ENCODE data around the gene GPHN.

The GPHN gene

DNA sequence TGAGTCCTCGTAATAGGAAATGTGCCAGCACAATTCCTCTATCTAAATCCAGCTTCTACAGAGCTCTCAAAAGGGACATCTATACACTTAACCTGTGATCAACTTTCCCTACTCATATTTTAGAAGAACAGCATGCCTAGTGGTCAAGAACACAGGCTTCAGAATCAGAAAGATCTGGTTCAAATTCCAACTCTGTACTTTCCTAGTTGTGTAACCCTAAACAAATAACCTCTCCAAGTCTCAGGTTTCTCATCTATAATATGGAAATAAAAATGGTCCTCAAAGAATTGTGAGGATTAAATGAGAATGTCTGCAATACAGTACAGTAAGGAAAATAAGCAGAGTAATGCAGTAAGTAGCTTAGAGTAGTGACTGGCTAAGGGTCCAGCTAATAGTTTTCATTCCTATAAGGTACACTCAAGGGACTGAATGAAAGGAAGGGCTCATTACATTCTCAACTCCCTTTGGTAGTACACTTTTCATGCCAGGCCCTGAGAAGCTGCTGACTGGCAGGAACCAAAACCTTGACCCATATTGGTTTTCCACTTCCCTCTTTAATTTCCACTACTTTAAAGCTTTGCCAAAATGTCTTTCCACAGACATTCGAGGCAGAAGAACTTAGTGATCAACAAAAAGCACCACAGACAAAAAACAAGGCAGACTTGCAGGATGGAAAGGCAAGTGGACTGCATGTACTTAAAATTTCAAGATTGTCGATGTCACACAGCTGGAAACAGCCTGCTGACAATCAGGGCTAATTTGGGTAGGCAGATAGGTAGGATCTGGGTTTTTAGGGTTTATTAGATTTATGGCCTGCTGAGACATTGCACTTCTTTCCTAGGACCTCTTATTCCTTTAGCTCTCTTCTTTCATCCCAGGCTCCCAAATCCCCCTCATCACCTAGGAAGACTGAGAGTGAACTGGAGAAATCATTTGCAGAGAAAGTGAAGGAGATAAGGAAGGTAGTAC lies 17.5 kb upstream of the GPHN start:
- Histone ChIP-seq H3K4me1 (no peaks in the 10 kb centered on the region), H3K79me2 (no peaks in the 10 kb centered on the region), H3K9ac (no peak overlapping the region), H3K4me3 (ENCODE audit: low read depth, low read length) (no peak overlapping the region), H3K36me3 (ENCODE audit: control insufficient read depth, insufficient read depth, low read length) (no peaks in the 10 kb centered on the region), H3K27ac (no peak overlapping the region), H2AFZ (no peak overlapping the region), H3K27me3 (ENCODE audit: control insufficient read depth, insufficient read depth, low read length) (no peaks in the 10 kb centered on the region), H3K9me3 (ENCODE audit: control insufficient read depth, low read length) (no peaks in the 10 kb centered on the region), H3K4me2 (ENCODE audit: low read length) (no peak overlapping the region)
- TF ChIP-seq, protein P1, sequence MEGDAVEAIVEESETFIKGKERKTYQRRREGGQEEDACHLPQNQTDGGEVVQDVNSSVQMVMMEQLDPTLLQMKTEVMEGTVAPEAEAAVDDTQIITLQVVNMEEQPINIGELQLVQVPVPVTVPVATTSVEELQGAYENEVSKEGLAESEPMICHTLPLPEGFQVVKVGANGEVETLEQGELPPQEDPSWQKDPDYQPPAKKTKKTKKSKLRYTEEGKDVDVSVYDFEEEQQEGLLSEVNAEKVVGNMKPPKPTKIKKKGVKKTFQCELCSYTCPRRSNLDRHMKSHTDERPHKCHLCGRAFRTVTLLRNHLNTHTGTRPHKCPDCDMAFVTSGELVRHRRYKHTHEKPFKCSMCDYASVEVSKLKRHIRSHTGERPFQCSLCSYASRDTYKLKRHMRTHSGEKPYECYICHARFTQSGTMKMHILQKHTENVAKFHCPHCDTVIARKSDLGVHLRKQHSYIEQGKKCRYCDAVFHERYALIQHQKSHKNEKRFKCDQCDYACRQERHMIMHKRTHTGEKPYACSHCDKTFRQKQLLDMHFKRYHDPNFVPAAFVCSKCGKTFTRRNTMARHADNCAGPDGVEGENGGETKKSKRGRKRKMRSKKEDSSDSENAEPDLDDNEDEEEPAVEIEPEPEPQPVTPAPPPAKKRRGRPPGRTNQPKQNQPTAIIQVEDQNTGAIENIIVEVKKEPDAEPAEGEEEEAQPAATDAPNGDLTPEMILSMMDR (IDR thresholded peaks at IDR 0.05), result no peak

DNA sequence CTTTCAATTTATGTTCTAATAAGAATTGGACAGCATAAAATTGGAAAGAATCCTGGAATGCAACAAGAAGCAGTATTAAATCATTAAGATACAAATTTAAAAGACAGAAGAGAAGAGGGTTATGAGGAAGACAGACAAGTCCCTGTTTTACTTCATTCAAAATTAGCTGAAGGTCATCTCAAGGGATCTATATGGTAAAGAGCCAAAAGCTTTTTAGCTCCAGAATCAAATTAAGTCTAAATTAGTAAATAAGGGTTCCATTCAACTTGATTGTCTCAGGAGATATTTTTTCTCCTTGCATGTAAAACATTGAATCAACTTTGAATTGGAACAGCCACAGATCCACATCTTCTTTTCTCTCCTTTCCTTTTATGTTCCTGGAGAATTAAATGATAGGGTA lies 14.2 kb upstream of the GPHN start:
- no peak overlapping the region for H3K9ac ChIP-seq
- no peaks in the 10 kb centered on the region for H3K27me3 ChIP-seq (ENCODE audit: control insufficient read depth, insufficient read depth, low read length)
- no peak overlapping the region for H3K4me3 ChIP-seq (ENCODE audit: low read depth, low read length)
- H3K79me2 ChIP-seq, result no peaks in the 10 kb centered on the region
- H3K27ac ChIP-seq, result no peak overlapping the region
- no peak overlapping the region for H3K4me2 ChIP-seq (ENCODE audit: low read length)
- H3K9me3 ChIP-seq (ENCODE audit: control insufficient read depth, low read length), result no peaks in the 10 kb centered on the region
- no peak overlapping the region for H2AFZ ChIP-seq
- TF ChIP-seq, protein P1 (IDR thresholded peaks at IDR 0.05), result no peak
- no peaks in the 10 kb centered on the region for H3K4me1 ChIP-seq
- no peaks in the 10 kb centered on the region for H3K36me3 ChIP-seq (ENCODE audit: control insufficient read depth, insufficient read depth, low read length)

DNA sequence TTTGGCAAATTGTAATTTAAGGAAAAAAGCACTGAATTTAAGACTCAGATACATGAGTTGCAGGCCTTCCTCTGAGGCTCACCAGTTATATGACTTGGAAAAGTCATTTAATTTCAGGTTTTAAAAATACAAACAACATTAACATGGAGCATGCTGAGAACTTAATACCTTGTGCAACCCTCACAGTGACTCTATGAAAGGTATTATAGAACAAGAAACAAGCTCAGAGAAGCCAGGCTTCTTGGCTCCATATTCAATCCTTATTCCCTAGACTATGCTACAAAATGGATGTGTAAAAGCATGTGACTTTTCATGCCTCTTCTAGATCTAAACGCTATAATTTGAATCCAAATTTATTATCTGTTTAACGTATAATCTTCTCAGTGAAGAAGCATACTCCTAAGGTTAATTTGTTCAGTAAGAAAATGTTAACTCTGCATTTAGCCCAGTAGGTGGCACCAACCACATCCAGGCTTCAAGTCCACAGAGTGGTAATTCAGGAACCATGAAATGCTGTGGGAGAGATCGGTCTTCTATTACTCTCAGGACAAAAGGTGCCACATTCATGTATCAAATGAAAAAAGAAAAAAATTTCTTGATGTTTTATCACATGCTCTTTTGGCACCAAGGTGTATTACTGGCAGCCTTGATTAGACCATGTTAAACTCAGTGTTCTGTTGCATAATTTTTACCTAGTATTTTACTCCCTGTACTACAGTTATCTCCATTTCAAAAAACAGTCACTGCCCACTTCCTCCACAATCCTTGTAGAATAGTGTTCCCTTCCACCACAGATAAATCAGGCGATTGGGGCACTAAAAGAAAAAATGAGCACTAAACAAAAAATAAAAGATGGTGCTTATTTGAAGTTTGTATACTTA lies 12.5 kb upstream of the GPHN start:
- no peaks in the 10 kb centered on the region for H3K79me2 ChIP-seq
- H3K9me3 ChIP-seq (ENCODE audit: control insufficient read depth, low read length), result no peaks in the 10 kb centered on the region
- H3K4me1 ChIP-seq, result no peaks in the 10 kb centered on the region
- peak overlapping the region; percentile 45 for H3K4me2 ChIP-seq (ENCODE audit: low read length)
- no peak overlapping the region for H3K27ac ChIP-seq
- H3K9ac ChIP-seq, result no peak overlapping the region
- no peak overlapping the region for H3K4me3 ChIP-seq (ENCODE audit: low read depth, low read length)
- TF ChIP-seq, protein P1 (IDR thresholded peaks at IDR 0.05), result peak; percentile 86
- peak overlapping the region; percentile 40 for H2AFZ ChIP-seq
- H3K36me3 ChIP-seq (ENCODE audit: control insufficient read depth, insufficient read depth, low read length), result no peaks in the 10 kb centered on the region
- H3K27me3 ChIP-seq (ENCODE audit: control insufficient read depth, insufficient read depth, low read length), result no peaks in the 10 kb centered on the region

DNA sequence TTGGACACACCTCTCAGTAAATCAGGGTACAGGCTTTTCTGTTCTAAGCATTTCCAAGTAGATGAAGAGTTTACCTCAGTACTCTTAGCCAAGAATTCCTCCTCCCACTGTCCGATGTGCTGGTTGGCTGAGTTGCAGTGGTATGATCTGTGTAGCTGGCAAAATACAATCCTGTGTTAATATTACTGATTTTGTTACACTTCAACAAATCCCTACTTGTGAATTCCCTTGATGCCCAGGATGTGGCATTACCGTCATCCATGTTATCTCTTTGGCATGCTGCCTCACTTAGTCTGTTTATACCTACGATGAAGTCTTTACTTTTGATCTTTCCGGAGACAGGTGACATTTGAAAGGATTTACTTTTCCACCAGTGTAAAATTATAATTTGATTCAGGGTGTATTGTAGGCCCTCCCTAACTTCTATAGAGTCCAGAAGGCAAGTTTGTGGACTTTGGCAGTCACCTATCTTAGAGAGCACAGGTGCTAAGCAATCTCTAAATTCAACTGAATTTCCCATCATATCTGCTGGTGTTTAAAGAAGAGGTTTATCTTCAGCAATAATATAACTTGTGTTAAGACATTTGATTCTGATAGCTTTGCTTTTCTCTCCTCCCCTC lies 11.6 kb upstream of the GPHN start:
- no peak overlapping the region for H3K27ac ChIP-seq
- no peaks in the 10 kb centered on the region for H3K79me2 ChIP-seq
- H2AFZ ChIP-seq, result peak overlapping the region; percentile 40
- no peak overlapping the region for H3K4me3 ChIP-seq (ENCODE audit: low read depth, low read length)
- H3K27me3 ChIP-seq (ENCODE audit: control insufficient read depth, insufficient read depth, low read length), result no peaks in the 10 kb centered on the region
- no peak overlapping the region for H3K4me2 ChIP-seq (ENCODE audit: low read length)
- H3K9me3 ChIP-seq (ENCODE audit: control insufficient read depth, low read length), result no peaks in the 10 kb centered on the region
- H3K4me1 ChIP-seq, result no peaks in the 10 kb centered on the region
- H3K9ac ChIP-seq, result no peak overlapping the region
- TF ChIP-seq, protein P1 (IDR thresholded peaks at IDR 0.05), result no peak
- H3K36me3 ChIP-seq (ENCODE audit: control insufficient read depth, insufficient read depth, low read length), result no peaks in the 10 kb centered on the region
